Liver (tissue), 9 donors: ENCODE results near the gene VPS35L. TPM values are rescaled to one million over a fixed set of nuclear protein-coding genes. Genes with fewer than 3 reads are reported as not detected.

Experiments used
- DNase-seq: peaks from one replicate; pipeline ENCODE4 v3.0.0-alpha.2; 2017; ENCODE audit warnings: low spot score
- H3K27ac ChIP-seq, 2 donors: one replicate each; pipeline ENCODE4 v1.7.0; 2013; ENCODE audit warnings: inconsistent platforms in 2 of 2, low read length in 2 of 2, control low read depth in 1 of 2, low read depth in 1 of 2, mild to moderate bottlenecking in 1 of 2
- H3K27me3 ChIP-seq, 4 donors: one replicate each; pipeline versions ENCODE4 v1.6.1 to v1.7.0; 2013; ENCODE audit warnings: low read length in 3 of 4, inconsistent platforms in 1 of 4, mild to moderate bottlenecking in 1 of 4, moderate library complexity in 1 of 4; ENCODE audit not compliant: control insufficient read depth in 4 of 4, insufficient read depth in 4 of 4
- H3K36me3 ChIP-seq, 4 donors: one replicate each; pipeline versions ENCODE4 v1.6.1 to v1.7.0; 2013; ENCODE audit warnings: low read length in 3 of 4, mild to moderate bottlenecking in 3 of 4, low read depth in 1 of 4, moderate library complexity in 1 of 4; ENCODE audit not compliant: control insufficient read depth in 4 of 4, insufficient read depth in 3 of 4
- H3K4me1 ChIP-seq, 4 donors: one replicate each; pipeline versions ENCODE4 v1.6.1 to v1.7.0; 2013; ENCODE audit warnings: low read length in 3 of 4, mild to moderate bottlenecking in 3 of 4, moderate library complexity in 1 of 4; ENCODE audit not compliant: control insufficient read depth in 4 of 4, insufficient read depth in 4 of 4
- H3K4me3 ChIP-seq, 3 donors: one replicate each; pipeline versions ENCODE4 v1.6.1 to v1.7.0; 2013; ENCODE audit warnings: low read length in 3 of 3, control low read depth in 1 of 3, low read depth in 1 of 3, mild to moderate bottlenecking in 1 of 3
- H3K9ac ChIP-seq, 2 donors: one replicate each; pipeline ENCODE4 v1.7.0; 2013; ENCODE audit warnings: low read length in 2 of 2, mild to moderate bottlenecking in 2 of 2, moderate library complexity in 2 of 2, control low read depth in 1 of 2, low read depth in 1 of 2
- H3K9me3 ChIP-seq, 4 donors: one replicate each; pipeline versions ENCODE4 v1.6.1 to v1.7.0; 2013; ENCODE audit warnings: low read length in 3 of 4; ENCODE audit not compliant: control insufficient read depth in 4 of 4
- CTCF ChIP-seq: fragments of 150-350 bp; IDR thresholded peaks from 2 replicates; pipeline ENCODE4 v1.5.1; 2017; ENCODE audit warnings: improper control_type of control experiment, low read depth, low read length; ENCODE audit not compliant: missing input control
- FOXA1 ChIP-seq: IDR thresholded peaks from 2 replicates; pipeline ENCODE4 v1.6.1; 2016; ENCODE audit warnings: antibody characterized with exemption
- FOXA2 ChIP-seq: IDR thresholded peaks from 2 replicates; pipeline ENCODE4 v1.6.1; 2016; ENCODE audit warnings: antibody characterized with exemption
- HNF4G ChIP-seq: IDR thresholded peaks from 2 replicates; pipeline ENCODE4 v1.6.1; 2016; ENCODE audit warnings: antibody characterized with exemption
- JUND ChIP-seq, 2 donors: IDR thresholded peaks; 2 replicates each; pipeline ENCODE4 v1.6.1; 2016; ENCODE audit warnings: antibody characterized with exemption in 2 of 2
- RAD21 ChIP-seq, 2 donors: IDR thresholded peaks; 2 replicates each; pipeline ENCODE4 v1.6.1; 2016; ENCODE audit warnings: antibody characterized with exemption in 2 of 2, mild to moderate bottlenecking in 2 of 2
- REST ChIP-seq: IDR thresholded peaks from 2 replicates; pipeline ENCODE4 v1.6.1; 2016; ENCODE audit warnings: antibody characterized with exemption, mild to moderate bottlenecking
- RXRA ChIP-seq, 2 donors: IDR thresholded peaks; 2 replicates each; pipeline ENCODE4 v1.6.1; 2017 to 2018; ENCODE audit warnings: antibody characterized with exemption in 2 of 2, mild to moderate bottlenecking in 1 of 2
- SP1 ChIP-seq: IDR thresholded peaks from 2 replicates; pipeline ENCODE4 v1.6.1; 2018; ENCODE audit warnings: antibody characterized with exemption, mild to moderate bottlenecking
- ZBTB33 ChIP-seq: IDR thresholded peaks from 2 replicates; pipeline ENCODE4 v1.6.1; 2016; ENCODE audit warnings: antibody characterized with exemption
- WGBS: extraction: QIAGEN DNeasy Blood & Tissue Kit; methylation state at CpG from one replicate; pipeline ENCODE4 v1.1.7; 2013; 5-methylcytosine and 5-hydroxymethylcytosine counted together
- polyA plus RNA-seq, 2 donors: library from polyadenylated mRNA; stranded (reverse) in 1 of 2; unstranded in 1 of 2; fragments of 200-250 nt in 1 of 2; fragments of >200 nt in 1 of 2; fragmentation: Nextera tagmentation in 1 of 2; extraction: Ambion mirVana in 1 of 2; gene quantifications; one replicate each; pipeline versions ENCODE4 v1.2.1 to v1.2.3, GENCODE V29; 2013 to 2015
- total RNA-seq, 2 donors: library from RNA; depleted of rRNA; stranded (reverse); fragments of >200 nt; gene quantifications; one replicate each; pipeline ENCODE4 v1.2.3, GENCODE V29; 2014
- TF ChIP-seq, protein P1 (sequence below): IDR thresholded peaks from 2 replicates; pipeline ENCODE4 v1.6.1; 2016; ENCODE audit warnings: antibody characterized with exemption
- donor health status: healthy.
- donor health status: healthy.
- donor health status: healthy.
- donor health status: healthy.
- donor health status: healthy.

Gene VPS35L
- total and polyA plus RNA-seq, 4 donors, result 10.5 to 18.2 (median 15.1) TPM

DNA sequence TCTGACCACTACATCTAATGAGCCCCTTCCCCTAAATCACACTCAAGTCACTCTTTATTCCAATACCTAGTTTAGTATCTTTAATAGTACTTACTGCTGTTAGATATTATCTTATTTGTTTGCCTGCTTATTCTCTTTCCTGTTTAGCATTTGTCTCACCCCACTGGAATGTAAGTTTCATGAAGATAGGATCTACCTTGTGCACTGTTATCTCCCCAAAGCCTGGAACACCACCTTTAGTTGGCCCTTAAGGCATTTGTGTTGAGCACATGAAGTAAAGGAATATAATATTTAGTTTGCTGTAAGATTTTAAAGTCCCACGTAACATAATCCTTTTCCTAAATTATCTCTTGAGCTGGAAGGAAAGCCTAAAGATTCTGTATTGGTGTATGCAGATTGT is 50.2 kb downstream of the VPS35L start:
- Histone ChIP-seq H3K27ac (no peak overlapping the region), H3K27me3 (no peaks in the 10 kb centered on the region), H3K4me1 (no peaks in the 10 kb centered on the region), H3K9ac (no peak overlapping the region), H3K36me3 (peaks cover 2 to 30% (median 16%) of the 10 kb centered on the region in 4 donors), H3K4me3 (no peak overlapping the region), H3K9me3 (no peaks in the 10 kb centered on the region)
- TF ChIP-seq ZBTB33 (no peak), CTCF (no peak), RAD21 (IDR thresholded peaks at IDR 0.05) (no peak), RXRA (IDR thresholded peaks at IDR 0.05) (no peak), HNF4G (no peak), REST (no peak), JUND (IDR thresholded peaks at IDR 0.05) (no peak), FOXA2 (no peak), FOXA1 (no peak), SP1 (no peak)
- no peak for DNase-seq
- 94% methylated on average over 1 of the region's 1 CpG for WGBS

DNA sequence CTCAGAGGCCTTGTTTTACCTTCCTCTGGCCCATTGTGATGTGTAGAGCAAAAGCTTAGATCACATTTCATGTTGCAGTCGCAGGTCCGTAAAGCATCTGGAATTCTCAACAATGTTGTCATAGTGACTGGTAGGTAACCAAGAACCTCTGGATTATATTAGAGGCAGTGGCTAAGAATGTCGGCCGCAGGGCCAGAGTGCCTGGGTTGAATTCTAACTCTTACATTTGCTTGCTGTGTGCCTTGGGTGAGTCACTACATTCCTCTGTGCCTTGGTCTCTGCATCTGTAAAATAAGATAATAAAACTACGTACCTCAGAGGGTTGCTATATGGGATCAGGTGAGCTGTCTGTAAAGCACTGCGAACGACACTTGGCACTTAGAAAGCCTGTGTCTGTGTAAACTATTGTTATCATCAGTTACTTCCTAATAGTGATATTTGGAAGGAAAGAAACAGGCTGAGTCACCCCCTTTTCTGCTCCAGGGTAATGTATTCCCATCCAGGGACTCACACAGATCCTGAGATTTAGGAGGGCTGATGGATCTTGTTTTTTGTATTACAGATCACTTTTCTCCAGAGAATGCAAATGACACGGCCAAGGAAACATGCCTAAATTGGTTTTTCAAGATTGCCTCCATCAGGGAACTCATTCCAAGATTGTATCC is 52.2 kb downstream of the VPS35L start:
- Histone ChIP-seq H3K36me3 (peaks cover 2 to 35% (median 23%) of the 10 kb centered on the region in 4 donors), H3K27ac (no peak overlapping the region), H3K9me3 (no peaks in the 10 kb centered on the region), H3K4me3 (no peak overlapping the region), H3K27me3 (no peaks in the 10 kb centered on the region), H3K4me1 (no peaks in the 10 kb centered on the region), H3K9ac (no peak overlapping the region)
- WGBS, result 94% methylated on average over 8 of the region's 8 CpGs
- DNase-seq, result no peak
- TF ChIP-seq HNF4G (no peak), SP1 (no peak), JUND (IDR thresholded peaks at IDR 0.05) (no peak)
- TF ChIP-seq, protein P1, sequence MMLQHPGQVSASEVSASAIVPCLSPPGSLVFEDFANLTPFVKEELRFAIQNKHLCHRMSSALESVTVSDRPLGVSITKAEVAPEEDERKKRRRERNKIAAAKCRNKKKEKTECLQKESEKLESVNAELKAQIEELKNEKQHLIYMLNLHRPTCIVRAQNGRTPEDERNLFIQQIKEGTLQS, result no peak
